Mammary epithelial cell (primary cell): ENCODE measurements around the gene S1PR4.

Experiments used
- EZH2 ChIP-seq: IDR thresholded peaks from 2 replicates; pipeline ENCODE4 v1.6.1; 2012; ENCODE audit warnings: low read length, inconsistent platforms, borderline replicate concordance
- TF ChIP-seq, protein P1 (sequence below), 2 donors: IDR thresholded peaks in 1 of 2; conservative IDR thresholded peaks in 1 of 2; 2 replicates each; pipeline ENCODE4 v1.5.1; 2011 to 2012; ENCODE audit warnings: inconsistent platforms in 2 of 2, low read length in 2 of 2, mild to moderate bottlenecking in 2 of 2, control low read depth in 1 of 2, low read depth in 1 of 2; ENCODE audit not compliant: insufficient read depth in 1 of 2; ENCODE audit errors: extremely low read depth in 1 of 2

- TF ChIP-seq, protein P1, sequence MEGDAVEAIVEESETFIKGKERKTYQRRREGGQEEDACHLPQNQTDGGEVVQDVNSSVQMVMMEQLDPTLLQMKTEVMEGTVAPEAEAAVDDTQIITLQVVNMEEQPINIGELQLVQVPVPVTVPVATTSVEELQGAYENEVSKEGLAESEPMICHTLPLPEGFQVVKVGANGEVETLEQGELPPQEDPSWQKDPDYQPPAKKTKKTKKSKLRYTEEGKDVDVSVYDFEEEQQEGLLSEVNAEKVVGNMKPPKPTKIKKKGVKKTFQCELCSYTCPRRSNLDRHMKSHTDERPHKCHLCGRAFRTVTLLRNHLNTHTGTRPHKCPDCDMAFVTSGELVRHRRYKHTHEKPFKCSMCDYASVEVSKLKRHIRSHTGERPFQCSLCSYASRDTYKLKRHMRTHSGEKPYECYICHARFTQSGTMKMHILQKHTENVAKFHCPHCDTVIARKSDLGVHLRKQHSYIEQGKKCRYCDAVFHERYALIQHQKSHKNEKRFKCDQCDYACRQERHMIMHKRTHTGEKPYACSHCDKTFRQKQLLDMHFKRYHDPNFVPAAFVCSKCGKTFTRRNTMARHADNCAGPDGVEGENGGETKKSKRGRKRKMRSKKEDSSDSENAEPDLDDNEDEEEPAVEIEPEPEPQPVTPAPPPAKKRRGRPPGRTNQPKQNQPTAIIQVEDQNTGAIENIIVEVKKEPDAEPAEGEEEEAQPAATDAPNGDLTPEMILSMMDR (conservative IDR thresholded peaks at IDR 0.05 in 1 of 2, IDR thresholded peaks at IDR 0.05 in 1 of 2; ENCODE audit: extremely low read depth in 1 of 2, insufficient read depth in 1 of 2, low read depth in 1 of 2, low read length in 2 of 2), result no peak
- no peak for TF ChIP-seq EZH2
These were observed 46.6 kb downstream of the S1PR4 start for GRCh38 chr19:3225169-3225485.
